Measurements from ENCODE around the gene DPH6. TPM values are rescaled to one million over a fixed set of nuclear protein-coding genes. Genes with fewer than 3 reads are reported as not detected.

DPH6 gene
- total RNA-seq, 1 donor from 2014 or later, result 30.2 TPM

DNA sequence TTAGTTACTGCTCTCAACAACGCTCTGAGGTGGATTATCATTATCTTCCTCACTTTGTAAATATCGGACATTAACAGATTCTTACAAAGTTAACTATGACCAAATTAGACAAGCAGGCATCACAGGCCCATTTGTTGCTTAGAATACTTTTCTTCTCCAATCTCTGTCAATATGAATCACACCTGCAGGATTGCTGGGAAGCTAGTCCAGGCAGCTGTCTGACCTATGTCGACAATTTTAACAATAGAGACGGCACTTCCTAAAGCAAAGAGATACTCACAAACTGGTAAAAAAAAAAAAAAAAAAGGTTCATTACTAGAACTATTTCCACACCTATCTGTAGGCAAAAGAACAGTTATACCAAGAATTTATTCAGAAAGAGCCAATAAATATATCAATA lies 85.3 kb downstream of the DPH6 start:
- Histone ChIP-seq H3K27ac (no peak overlapping the region), H3K36me3 (no peaks in the 10 kb centered on the region), H3K4me1 (no peaks in the 10 kb centered on the region), H3K4me3 (no peak overlapping the region), H3K27me3 (no peaks in the 10 kb centered on the region), H3K9me3 (no peaks in the 10 kb centered on the region)
- no peak for DNase-seq (ENCODE audit: extremely low spot score in 2 of 2)
- intact Hi-C loops (cut with DNase I), result no loop called here
- TF ChIP-seq, protein P1, sequence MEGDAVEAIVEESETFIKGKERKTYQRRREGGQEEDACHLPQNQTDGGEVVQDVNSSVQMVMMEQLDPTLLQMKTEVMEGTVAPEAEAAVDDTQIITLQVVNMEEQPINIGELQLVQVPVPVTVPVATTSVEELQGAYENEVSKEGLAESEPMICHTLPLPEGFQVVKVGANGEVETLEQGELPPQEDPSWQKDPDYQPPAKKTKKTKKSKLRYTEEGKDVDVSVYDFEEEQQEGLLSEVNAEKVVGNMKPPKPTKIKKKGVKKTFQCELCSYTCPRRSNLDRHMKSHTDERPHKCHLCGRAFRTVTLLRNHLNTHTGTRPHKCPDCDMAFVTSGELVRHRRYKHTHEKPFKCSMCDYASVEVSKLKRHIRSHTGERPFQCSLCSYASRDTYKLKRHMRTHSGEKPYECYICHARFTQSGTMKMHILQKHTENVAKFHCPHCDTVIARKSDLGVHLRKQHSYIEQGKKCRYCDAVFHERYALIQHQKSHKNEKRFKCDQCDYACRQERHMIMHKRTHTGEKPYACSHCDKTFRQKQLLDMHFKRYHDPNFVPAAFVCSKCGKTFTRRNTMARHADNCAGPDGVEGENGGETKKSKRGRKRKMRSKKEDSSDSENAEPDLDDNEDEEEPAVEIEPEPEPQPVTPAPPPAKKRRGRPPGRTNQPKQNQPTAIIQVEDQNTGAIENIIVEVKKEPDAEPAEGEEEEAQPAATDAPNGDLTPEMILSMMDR (IDR thresholded peaks at IDR 0.05), result no peak
- TF ChIP-seq POLR2A (IDR thresholded peaks at IDR 0.05) (no peak), POLR2AphosphoS5 (IDR thresholded peaks at IDR 0.05; ENCODE audit: insufficient read depth in 1 of 2, low read depth in 1 of 2) (no peak)

DNA sequence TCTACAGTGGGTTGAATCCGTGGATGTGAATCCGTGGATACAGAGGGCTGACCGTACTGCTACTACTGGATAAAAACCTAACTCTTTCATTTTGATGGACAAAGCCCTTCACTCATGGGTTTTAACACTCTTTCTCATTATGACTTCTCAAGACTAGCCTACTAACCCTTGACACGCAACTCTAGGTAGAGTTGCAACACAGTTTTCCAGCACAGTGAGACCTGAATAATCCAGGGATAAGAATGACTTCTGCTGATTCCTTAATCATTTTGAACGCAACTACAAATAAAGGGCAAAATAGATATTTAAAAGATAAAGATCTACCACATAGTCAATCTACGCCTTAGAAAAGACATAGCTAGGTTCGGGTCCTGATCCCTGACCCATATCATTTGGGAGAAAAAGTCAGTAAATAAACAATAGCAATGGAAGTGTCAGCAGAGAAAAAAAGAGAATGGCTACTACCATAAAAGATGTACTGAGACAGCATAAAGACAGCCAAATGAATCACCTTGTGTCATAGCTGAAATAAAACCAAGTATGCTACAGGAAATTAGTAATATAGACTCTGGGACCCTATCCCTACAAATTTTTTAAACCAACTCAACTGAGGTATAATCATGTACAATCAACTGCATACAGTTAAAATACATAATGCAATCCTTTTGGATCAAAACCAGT lies 87.6 kb downstream of the DPH6 start:
- Histone ChIP-seq H3K27ac (no peak overlapping the region), H3K4me1 (no peaks in the 10 kb centered on the region), H3K36me3 (no peaks in the 10 kb centered on the region), H3K27me3 (no peaks in the 10 kb centered on the region), H3K9me3 (no peaks in the 10 kb centered on the region), H3K4me3 (no peak overlapping the region)
- intact Hi-C loops (cut with DNase I), result no loop called here
- TF ChIP-seq, protein P1 (IDR thresholded peaks at IDR 0.05), result no peak
- TF ChIP-seq POLR2A (IDR thresholded peaks at IDR 0.05) (no peak), POLR2AphosphoS5 (IDR thresholded peaks at IDR 0.05; ENCODE audit: insufficient read depth in 1 of 2, low read depth in 1 of 2) (no peak)
- no peak for DNase-seq (ENCODE audit: extremely low spot score in 2 of 2)

- H3K9me3 ChIP-seq, result no peaks in the 10 kb centered on the region
- intact Hi-C loops (cut with DNase I), result no loop called here
Measured at GRCh38 chr15:35455201-35455600, 90.8 kb downstream of the DPH6 start.

GRCh38 chr15:35450492-35450891 lies 95.5 kb downstream of the DPH6 start:
- intact Hi-C loops (cut with DNase I), result no loop called here
- TF ChIP-seq, protein P1 (IDR thresholded peaks at IDR 0.05), result no peak
- no peak for TF ChIP-seq POLR2AphosphoS5 (IDR thresholded peaks at IDR 0.05; ENCODE audit: insufficient read depth in 1 of 2, low read depth in 1 of 2)
- no peak for TF ChIP-seq POLR2A (IDR thresholded peaks at IDR 0.05)
- Histone ChIP-seq H3K27ac (no peak overlapping the region), H3K36me3 (no peaks in the 10 kb centered on the region), H3K4me1 (peaks cover 10% of the 10 kb centered on the region), H3K27me3 (no peaks in the 10 kb centered on the region), H3K4me3 (no peak overlapping the region), H3K9me3 (no peaks in the 10 kb centered on the region)
- no peak for DNase-seq (ENCODE audit: extremely low spot score in 2 of 2)

More at GRCh38 chr15:35455201-35455600, 90.8 kb downstream of the DPH6 start:
- TF ChIP-seq POLR2A (IDR thresholded peaks at IDR 0.05) (no peak), POLR2AphosphoS5 (IDR thresholded peaks at IDR 0.05; ENCODE audit: insufficient read depth in 1 of 2, low read depth in 1 of 2) (no peak)
- TF ChIP-seq, protein P1 (IDR thresholded peaks at IDR 0.05), result no peak
- Histone ChIP-seq H3K36me3 (no peaks in the 10 kb centered on the region), H3K4me3 (no peak overlapping the region), H3K27ac (no peak overlapping the region), H3K27me3 (no peaks in the 10 kb centered on the region), H3K4me1 (peaks cover 5% of the 10 kb centered on the region)
- DNase-seq (ENCODE audit: extremely low spot score in 2 of 2), result no peak

GRCh38 chr15:35448294-35448693 lies 97.7 kb downstream of the DPH6 start:
- TF ChIP-seq POLR2A (IDR thresholded peaks at IDR 0.05), result no peak
- TF ChIP-seq POLR2AphosphoS5 (IDR thresholded peaks at IDR 0.05; ENCODE audit: insufficient read depth in 1 of 2, low read depth in 1 of 2), result no peak
- Histone ChIP-seq H3K9me3 (no peaks in the 10 kb centered on the region), H3K4me3 (no peak overlapping the region), H3K4me1 (peaks cover 10% of the 10 kb centered on the region), H3K36me3 (no peaks in the 10 kb centered on the region), H3K27ac (no peak overlapping the region), H3K27me3 (no peaks in the 10 kb centered on the region)
- no peak for DNase-seq (ENCODE audit: extremely low spot score in 2 of 2)
- intact Hi-C loops (cut with DNase I), result loop anchor here (10.0 kb wide), 1 partner anchor 373 kb away; no protein-coding TSS in a partner anchor

Data from vagina (tissue), 2 donors.